K562 (cell line): ENCODE data around the gene SH3BP5. TPM values are rescaled to one million over a fixed set of nuclear protein-coding genes. Genes with fewer than 3 reads are reported as not detected.
A peak's percentile ranks its signal among the peaks of the same experiment; 100 is the strongest.

Experiments
- ATAC-seq: fragments of 200-7000 bp; cut with Tn5 transposase; 3 replicates; pipeline ENCODE4 v1.9.1; 2020; ENCODE audit warnings: moderate library complexity
- BruUV-seq: library from RNA; stranded (reverse); fragments of 400-500 nt; replicated peaks from 2 replicates; lab custom pipeline; 2021; lab: Mats Ljungman, UMichigan
- CTCF ChIA-PET: fragments of 300-600 bp; formaldehyde crosslinking; extraction: SDS; loops from one replicate; lab custom pipeline; 2021; ENCODE audit warnings: low intra/inter-chr PET ratio; lab: Yijun Ruan, JAX
- POLR2A ChIA-PET: fragments of 300-600, 350-650 bp; sonication (Branson Sonifier 250); formaldehyde crosslinking; extraction: SDS; loops from one replicate; lab custom pipeline; 2021; ENCODE audit warnings: antibody characterized with exemption, inconsistent platforms; lab: Yijun Ruan, JAX
- DNase-seq, 4 experiments: peaks; one replicate each; pipeline versions ENCODE4 v3.0.0 to v3.0.0-alpha.2; 2011 to 2018; ENCODE audit warnings: low spot score in 3 of 4, mixed read lengths in 3 of 4; ENCODE audit errors: extremely low read depth in 1 of 4
- FAIRE-seq: peaks from 2 replicates; lab custom pipeline; 2011; peaks lifted over from hg19 to GRCh38; lab: Jason Lieb, UNC
- H2AFZ ChIP-seq: 2 replicates; pipeline ENCODE4 v1.6.0; 2011; ENCODE audit warnings: low read depth, low read length, control low read depth, inconsistent platforms
- H3K27ac ChIP-seq: fragments of 200-600 bp; 3 replicates; pipeline ENCODE4 v1.8.0; 2011; ENCODE audit warnings: low read depth, mild to moderate bottlenecking, control low read depth, inconsistent platforms, low read length, moderate library complexity, mixed read lengths; ENCODE audit errors: extremely low read depth
- H3K27me3 ChIP-seq, 2 experiments: fragments of 300-600 bp in 1 of 2; 2 replicates in 1 of 2; 3 replicates in 1 of 2; pipeline versions ENCODE4 v1.6.0 to v1.8.0; 2011; ENCODE audit warnings: inconsistent platforms in 2 of 2, low read length in 2 of 2, mild to moderate bottlenecking in 1 of 2, mixed read lengths in 1 of 2, moderate library complexity in 1 of 2; ENCODE audit not compliant: control insufficient read depth in 2 of 2, insufficient read depth in 2 of 2
- H3K36me3 ChIP-seq: fragments of 300-600 bp; 3 replicates; pipeline ENCODE4 v1.8.0; 2011; ENCODE audit warnings: mild to moderate bottlenecking, low read length, inconsistent platforms; ENCODE audit not compliant: control insufficient read depth, insufficient read depth
- H3K4me1 ChIP-seq, 2 experiments: fragments of 200-600 bp in 1 of 2; replicated peaks in 1 of 2; 2 replicates in 1 of 2; 3 replicates in 1 of 2; pipeline versions ENCODE4 v1.5.1 to v1.8.0; 2011; ENCODE audit warnings: inconsistent platforms in 2 of 2, low read length in 2 of 2, mild to moderate bottlenecking in 1 of 2, mixed read lengths in 1 of 2, moderate library complexity in 1 of 2; ENCODE audit not compliant: control insufficient read depth in 2 of 2, insufficient read depth in 2 of 2
- H3K4me2 ChIP-seq: 2 replicates; pipeline ENCODE4 v1.6.1; 2011; ENCODE audit warnings: low read length, control low read depth, inconsistent platforms, mixed read lengths; ENCODE audit not compliant: insufficient read depth
- H3K4me3 ChIP-seq: fragments of 200-600 bp; sonication (generic), shearing (Covaris generic); 2 replicates; pipeline ENCODE4 v1.5.1; 2016; ENCODE audit warnings: control low read depth, inconsistent platforms
- H3K79me2 ChIP-seq: fragments of 200-600 bp; 3 replicates; pipeline ENCODE4 v1.8.0; 2011; ENCODE audit warnings: low read length, inconsistent platforms; ENCODE audit not compliant: control insufficient read depth, insufficient read depth
- H3K9ac ChIP-seq, 2 experiments: 2 replicates each; pipeline versions ENCODE4 v1.6.0 to v1.6.1; 2011; ENCODE audit warnings: low read depth in 2 of 2, low read length in 2 of 2, control low read depth in 1 of 2, inconsistent platforms in 1 of 2, mild to moderate bottlenecking in 1 of 2, mixed read lengths in 1 of 2; ENCODE audit not compliant: insufficient read depth in 1 of 2
- H3K9me1 ChIP-seq: one replicate; pipeline ENCODE4 v1.6.0; 2011; ENCODE audit warnings: inconsistent platforms, mild to moderate bottlenecking, low read length, moderate library complexity; ENCODE audit not compliant: control insufficient read depth, insufficient read depth
- H3K9me3 ChIP-seq: replicated peaks from 2 replicates; pipeline ENCODE4 v1.5.1; 2011; ENCODE audit warnings: low read depth, low read length, inconsistent platforms; ENCODE audit not compliant: control insufficient read depth, insufficient read depth
- H4K20me1 ChIP-seq: replicated peaks from 2 replicates; pipeline ENCODE4 v1.6.1; 2011; ENCODE audit warnings: low read length, inconsistent platforms, mixed read lengths; ENCODE audit not compliant: control insufficient read depth, insufficient read depth
- ARNT ChIP-seq, 2 experiments: fragments of 450-650 bp; IDR thresholded peaks; 2 replicates each; pipeline ENCODE4 v1.6.1; 2016; ENCODE audit warnings: mild to moderate bottlenecking in 1 of 2
- BDP1 ChIP-seq: IDR thresholded peaks from 3 replicates; pipeline ENCODE4 v1.6.1; 2011; ENCODE audit not compliant: insufficient read length, insufficient read depth
- FOS ChIP-seq: IDR thresholded peaks from 3 replicates; pipeline ENCODE4 v1.6.1; 2011; ENCODE audit not compliant: insufficient read length; ENCODE audit errors: extremely low read depth
- NR2F6 ChIP-seq: fragments of 450-650 bp; formaldehyde crosslinking; IDR thresholded peaks from 2 replicates; pipeline ENCODE4 v1.4.0; 2020; ENCODE audit warnings: mild to moderate bottlenecking
- POLR2G ChIP-seq: fragments of 200-400 bp; formaldehyde crosslinking; IDR thresholded peaks from 2 replicates; pipeline ENCODE4 v1.6.1; 2017; ENCODE audit warnings: low read depth, mild to moderate bottlenecking, antibody characterized with exemption, low read length, moderate library complexity
- PTBP1 ChIP-seq: fragments of 200-400 bp; formaldehyde crosslinking; IDR thresholded peaks from 2 replicates; pipeline ENCODE4 v1.6.1; 2017; ENCODE audit warnings: low read depth, low read length
- RNF2 ChIP-seq: sonication (generic); IDR thresholded peaks from 2 replicates; pipeline ENCODE4 v1.6.1; 2016
- SAFB ChIP-seq: fragments of 200-400 bp; formaldehyde crosslinking; IDR thresholded peaks from 2 replicates; pipeline ENCODE4 v1.6.1; 2017; ENCODE audit warnings: low read depth, low read length, borderline replicate concordance
- TAL1 ChIP-seq: fragments of 450-650 bp; IDR thresholded peaks from 2 replicates; pipeline ENCODE4 v1.6.1; 2016; ENCODE audit warnings: mild to moderate bottlenecking
- TOE1 ChIP-seq, 2 experiments: fragments of 450-650 bp in 1 of 2; sonication (generic) in 1 of 2; formaldehyde crosslinking in 1 of 2; IDR thresholded peaks; 2 replicates each; pipeline versions ENCODE4 v1.7.1 to v1.8.0; 2016 to 2022; ENCODE audit warnings: borderline replicate concordance in 2 of 2, mild to moderate bottlenecking in 2 of 2, antibody characterized with exemption in 1 of 2, inconsistent platforms in 1 of 2, low read depth in 1 of 2, missing genetic modification reagents in 1 of 2, moderate library complexity in 1 of 2
- ZNF57 ChIP-seq: fragments of 450-650 bp; formaldehyde crosslinking; IDR thresholded peaks from 2 replicates; pipeline ENCODE4 v1.4.0; 2020; ENCODE audit warnings: mild to moderate bottlenecking, moderate library complexity
- WGBS: fragments of 100-300 bp; shearing (Covaris generic); methylation state at CpG from one replicate; pipeline ENCODE4 v1.1.6; 2016; ENCODE audit warnings: low coverage, mixed read lengths; ENCODE audit not compliant: insufficient coverage; ENCODE audit errors: missing lambda C conversion rate; 5-methylcytosine and 5-hydroxymethylcytosine counted together
- in situ Hi-C: fragments of 300-500 bp; cut with MboI; formaldehyde crosslinking; loops from 4 replicates; pipeline ENCODE4 v1.15.0; 2018; ENCODE audit warnings: inconsistent platforms, mixed read lengths
- intact Hi-C: fragments of 100-400 bp; cut with micrococcal nuclease; formaldehyde crosslinking; loops from 2 replicates; pipeline ENCODE4 v1.14.2; 2022
- polyA plus RNA-seq, 8 experiments: library from polyadenylated mRNA; depleted of rRNA in 4 of 8; stranded (reverse) in 5 of 8; unstranded in 3 of 8; fragments of >200 nt; fragmentation: Nextera tagmentation in 2 of 8; fragmentation: Illumina TruSeq in 1 of 8; extraction: Ambion mirVana in 2 of 8; extraction: Trizol in 1 of 8; gene quantifications; 2 replicates each; pipeline versions ENCODE4 v1.2.1 to v1.2.3, GENCODE V29; 2011 to 2014; ENCODE audit warnings: inconsistent platforms in 1 of 8, missing spikeins in 1 of 8
- total RNA-seq, 7 experiments: library from RNA; depleted of rRNA in 6 of 7; stranded (reverse); fragments of >200 nt in 6 of 7; fragmentation: Illumina TruSeq in 2 of 7; extraction: Trizol in 2 of 7; gene quantifications; 2 replicates each; pipeline versions ENCODE4 v1.2.1 to v1.2.3, GENCODE V29; 2011 to 2021; ENCODE audit warnings: low replicate concordance in 1 of 7
- TF ChIP-seq, protein P1 (sequence below), 2 experiments: fragments of 150-350 bp in 1 of 2; IDR thresholded peaks; 2 replicates each; pipeline ENCODE4 v1.6.1; 2012 to 2016; ENCODE audit warnings: low read depth in 2 of 2, low read length in 2 of 2, mild to moderate bottlenecking in 1 of 2, moderate library complexity in 1 of 2

Gene SH3BP5
- total and polyA plus RNA-seq, 9 of the 15 experiments (the other 6 are each of a cell fraction or from before 2014, with no cell fraction given), result 2.9 to 29.0 (median 14.9) TPM

DNA sequence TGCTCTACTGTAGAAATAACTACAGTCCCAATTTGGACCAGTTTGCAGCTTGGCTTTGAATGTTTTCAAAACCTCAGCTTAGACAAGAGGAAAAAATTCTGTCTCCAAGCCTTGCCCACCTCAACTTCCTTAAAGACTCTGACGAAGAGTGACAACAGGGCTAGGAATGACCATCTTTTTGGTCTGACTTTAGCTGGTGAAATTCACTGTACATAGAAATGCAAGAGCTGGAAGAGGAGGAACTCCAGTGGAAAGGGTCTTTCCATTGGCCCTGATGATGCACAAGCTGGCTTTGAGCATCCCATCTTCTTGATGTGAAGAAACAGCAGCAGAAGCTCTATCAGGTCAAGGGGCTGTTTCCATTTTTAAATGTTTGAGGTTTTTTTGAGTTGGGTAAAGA, 22.7 kb upstream of the SH3BP5 start:
- ATAC-seq (no peak), FAIRE-seq (no peak), DNase-seq (no peak)
- intact Hi-C loops (no loop called here), in situ Hi-C loops (no loop called here)
- CTCF ChIA-PET, result no interaction called here
- Histone ChIP-seq H3K4me2 (no peak overlapping the region), H4K20me1 (no peaks in the 10 kb centered on the region), H2AFZ (0 out of 2 replicates have a peak overlapping the region, but pooled peaks have one; percentile 42), H3K27me3 (no peaks in the 10 kb centered on the region), H3K36me3 (no peaks in the 10 kb centered on the region), H3K9me1 (no peaks in the 10 kb centered on the region), H3K79me2 (no peaks in the 10 kb centered on the region), H3K4me1 (no peaks in the 10 kb centered on the region; a peak in 1 of 5 replicates), H3K27ac (no peak overlapping the region), H3K9ac (no peak overlapping the region), H3K9me3 (no peaks in the 10 kb centered on the region), H3K4me3 (no peak overlapping the region)
- POLR2A ChIA-PET, result interaction anchor here (0.8 to 1.4 kb wide), 4 partner anchors 9 to 85 kb away, joined by 3 to 5 read pairs (median 4); partner anchors contain the start of gene SH3BP5
- no TSS peak for BruUV-seq
- WGBS, result 17% methylated on average over 1 of the region's 1 CpG
- TF ChIP-seq NR2F6 (CRISPR knock-in tag), result no peak
- TF ChIP-seq BDP1, result no peak
- TF ChIP-seq ARNT (IDR thresholded peaks at IDR 0.05), result no peak
- no peak for TF ChIP-seq SAFB
- TF ChIP-seq POLR2G, result no peak
- no peak for TF ChIP-seq PTBP1
- no peak for TF ChIP-seq TAL1
- TF ChIP-seq ZNF57 (CRISPR knock-in tag), result no peak
- TF ChIP-seq TOE1 (IDR thresholded peaks at IDR 0.05; ENCODE audit: borderline replicate concordance), result no peak
- TF ChIP-seq TOE1 (CRISPR knock-in tag; IDR thresholded peaks at IDR 0.05; ENCODE audit: borderline replicate concordance, low read depth), result no peak
- TF ChIP-seq, protein P1, sequence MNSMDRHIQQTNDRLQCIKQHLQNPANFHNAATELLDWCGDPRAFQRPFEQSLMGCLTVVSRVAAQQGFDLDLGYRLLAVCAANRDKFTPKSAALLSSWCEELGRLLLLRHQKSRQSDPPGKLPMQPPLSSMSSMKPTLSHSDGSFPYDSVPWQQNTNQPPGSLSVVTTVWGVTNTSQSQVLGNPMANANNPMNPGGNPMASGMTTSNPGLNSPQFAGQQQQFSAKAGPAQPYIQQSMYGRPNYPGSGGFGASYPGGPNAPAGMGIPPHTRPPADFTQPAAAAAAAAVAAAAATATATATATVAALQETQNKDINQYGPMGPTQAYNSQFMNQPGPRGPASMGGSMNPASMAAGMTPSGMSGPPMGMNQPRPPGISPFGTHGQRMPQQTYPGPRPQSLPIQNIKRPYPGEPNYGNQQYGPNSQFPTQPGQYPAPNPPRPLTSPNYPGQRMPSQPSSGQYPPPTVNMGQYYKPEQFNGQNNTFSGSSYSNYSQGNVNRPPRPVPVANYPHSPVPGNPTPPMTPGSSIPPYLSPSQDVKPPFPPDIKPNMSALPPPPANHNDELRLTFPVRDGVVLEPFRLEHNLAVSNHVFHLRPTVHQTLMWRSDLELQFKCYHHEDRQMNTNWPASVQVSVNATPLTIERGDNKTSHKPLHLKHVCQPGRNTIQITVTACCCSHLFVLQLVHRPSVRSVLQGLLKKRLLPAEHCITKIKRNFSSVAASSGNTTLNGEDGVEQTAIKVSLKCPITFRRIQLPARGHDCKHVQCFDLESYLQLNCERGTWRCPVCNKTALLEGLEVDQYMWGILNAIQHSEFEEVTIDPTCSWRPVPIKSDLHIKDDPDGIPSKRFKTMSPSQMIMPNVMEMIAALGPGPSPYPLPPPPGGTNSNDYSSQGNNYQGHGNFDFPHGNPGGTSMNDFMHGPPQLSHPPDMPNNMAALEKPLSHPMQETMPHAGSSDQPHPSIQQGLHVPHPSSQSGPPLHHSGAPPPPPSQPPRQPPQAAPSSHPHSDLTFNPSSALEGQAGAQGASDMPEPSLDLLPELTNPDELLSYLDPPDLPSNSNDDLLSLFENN (IDR thresholded peaks at IDR 0.05; ENCODE audit: low read depth in 2 of 2, low read length in 2 of 2), result no peak
- no peak for TF ChIP-seq FOS
- TF ChIP-seq RNF2, result no peak
